WTC11 (cell line): ENCODE data around the gene NFIC. TPM values are rescaled to one million over a fixed set of nuclear protein-coding genes. Genes with fewer than 3 reads are reported as not detected.
A peak's percentile ranks its signal among the peaks of the same experiment; 100 is the strongest.

Source experiments
- ATAC-seq: fragments of 200-7000 bp; cut with Tn5 transposase; 2 replicates; pipeline ENCODE4 v1.10.0; 2021; ENCODE audit warnings: mild to moderate bottlenecking, moderate library complexity
- CTCF ChIA-PET: fragments of 300-600 bp; sonication (Branson Sonifier 250); formaldehyde crosslinking; loops from one replicate; lab custom pipeline; 2021; ENCODE audit warnings: antibody characterized with exemption; lab: Charles Lee
- POLR2A ChIA-PET: fragments of 350-600 bp; sonication (Branson Sonifier 250); formaldehyde crosslinking; loops from one replicate; lab custom pipeline; 2021; ENCODE audit warnings: antibody characterized with exemption; lab: Charles Lee
- DNase-seq: peaks from one replicate; pipeline ENCODE4 v3.0.0; 2021; ENCODE audit warnings: low spot score
- H3K27ac Mint-ChIP-seq: 2 replicates; pipeline ENCODE4 v1.8.0; 2021; ENCODE audit warnings: mixed read lengths
- H3K27me3 Mint-ChIP-seq: 2 replicates; pipeline ENCODE4 v1.8.0; 2021; ENCODE audit warnings: low read depth, mild to moderate bottlenecking, moderate library complexity, mixed read lengths
- H3K36me3 Mint-ChIP-seq: 2 replicates; pipeline ENCODE4 v1.8.0; 2021; ENCODE audit warnings: mixed read lengths
- H3K4me1 Mint-ChIP-seq: 2 replicates; pipeline ENCODE4 v1.8.0; 2022; ENCODE audit warnings: mixed read lengths
- H3K4me3 Mint-ChIP-seq: 2 replicates; pipeline ENCODE4 v1.8.0; 2021; ENCODE audit warnings: mild to moderate bottlenecking, moderate library complexity, mixed read lengths
- H3K9me3 Mint-ChIP-seq: 2 replicates; pipeline ENCODE4 v1.8.0; 2021; ENCODE audit warnings: mixed read lengths
- ATF1 ChIP-seq: sonication (generic); formaldehyde crosslinking; IDR thresholded peaks from 2 replicates; pipeline ENCODE4 v1.8.1; 2023; ENCODE audit warnings: mild to moderate bottlenecking, moderate library complexity, missing genetic modification reagents
- E2F5 ChIP-seq: sonication (generic); formaldehyde crosslinking; IDR thresholded peaks from 2 replicates; pipeline ENCODE4 v1.8.1; 2022; ENCODE audit warnings: mild to moderate bottlenecking, moderate library complexity, missing genetic modification reagents
- FOXJ3 ChIP-seq: sonication (generic); formaldehyde crosslinking; IDR thresholded peaks from 2 replicates; pipeline ENCODE4 v1.9.0; 2021; ENCODE audit warnings: missing genetic modification reagents, mild to moderate bottlenecking, borderline replicate concordance
- MAX ChIP-seq: sonication (generic); formaldehyde crosslinking; IDR thresholded peaks from 2 replicates; pipeline ENCODE4 v1.8.0; 2022; ENCODE audit warnings: mild to moderate bottlenecking, missing genetic modification reagents
- NR1H2 ChIP-seq: sonication (generic); formaldehyde crosslinking; IDR thresholded peaks from 2 replicates; pipeline ENCODE4 v1.9.0; 2021; ENCODE audit warnings: mild to moderate bottlenecking, moderate library complexity, missing genetic modification reagents
- ZMAT4 ChIP-seq: fragments of 250-450 bp; sonication (Bioruptor Pico); IDR thresholded peaks from 2 replicates; pipeline ENCODE4 v1.9.0; 2021; ENCODE audit warnings: mild to moderate bottlenecking
- ZNF121 ChIP-seq: sonication (generic); formaldehyde crosslinking; IDR thresholded peaks from 2 replicates; pipeline ENCODE4 v1.8.0; 2023; ENCODE audit warnings: missing genetic modification reagents
- ZNF263 ChIP-seq: sonication (generic); formaldehyde crosslinking; IDR thresholded peaks from 2 replicates; pipeline ENCODE4 v1.8.1; 2022; ENCODE audit warnings: low read depth, mild to moderate bottlenecking, moderate library complexity, missing genetic modification reagents
- ZNF396 ChIP-seq: fragments of 250-450 bp; sonication (Bioruptor Pico); IDR thresholded peaks from 2 replicates; pipeline ENCODE4 v1.8.0; 2021; ENCODE audit warnings: mild to moderate bottlenecking, moderate library complexity, borderline replicate concordance
- ZNF423 ChIP-seq: fragments of 250-450 bp; sonication (Bioruptor Pico); IDR thresholded peaks from 2 replicates; pipeline ENCODE4 v2.1.2; 2022; ENCODE audit warnings: mild to moderate bottlenecking, moderate library complexity
- ZSCAN18 ChIP-seq: fragments of 250-450 bp; sonication (Bioruptor Pico); IDR thresholded peaks from 2 replicates; pipeline ENCODE4 v2.1.2; 2022; ENCODE audit warnings: mild to moderate bottlenecking, moderate library complexity
- total RNA-seq: library from RNA; stranded (reverse); gene quantifications from 3 replicates; pipeline ENCODE4 v1.2.3, GENCODE V29; 2021

Gene NFIC
- total RNA-seq, 1 experiment from 2014 or later = 3.5 TPM

- no peak for TF ChIP-seq ZNF396
- no peak for TF ChIP-seq MAX (CRISPR knock-in tag)
These were observed 116.3 kb downstream of the NFIC start (continued) for GRCh38 chr19:3482507-3483225.

GRCh38 chr19:3483226-3483628 is 116.8 kb downstream of the NFIC start, which contains the start of gene SMIM44:
Gene SMIM44, minus strand, starts transcription at chr19:3483441. Its CDS starts 38 bp downstream, at chr19:3483403.
- no peak for ATAC-seq
- CTCF ChIA-PET = interaction anchor here (0.7 to 5.0 kb wide), 9 partner anchors 10 to 207 kb away, joined by 3 to 63 read pairs (median 3); no protein-coding TSS in a partner anchor

GRCh38 chr19:3491396-3492119 is 125.2 kb downstream of the NFIC start:
- H3K4me3 Mint-ChIP-seq = no peak overlapping the region
- DNase-seq (no peak), ATAC-seq (no peak)
- 0 out of 2 replicates have a peak, but pooled peaks cover 4% of the 10 kb centered on the region for H3K9me3 Mint-ChIP-seq
- POLR2A ChIA-PET = no interaction called here
- CTCF ChIA-PET = interaction anchor here (0.6 to 2.1 kb wide), 4 partner anchors 9 to 186 kb away, joined by 3 to 9 read pairs (median 3); no protein-coding TSS in a partner anchor
- no peaks in the 10 kb centered on the region for H3K27me3 Mint-ChIP-seq
- H3K36me3 Mint-ChIP-seq = peaks cover 17% of the 10 kb centered on the region
- TF ChIP-seq ZNF121 (CRISPR knock-in tag) = peak; percentile 60; the same call in 1 of the 2 replicates
- TF ChIP-seq E2F5 (CRISPR knock-in tag) = no peak
- no peaks in the 10 kb centered on the region for H3K4me1 Mint-ChIP-seq
- H3K27ac Mint-ChIP-seq = no peak overlapping the region

More at GRCh38 chr19:3483226-3483628, 116.8 kb downstream of the NFIC start, which contains the start of gene SMIM44:
- TF ChIP-seq ZNF263 (CRISPR knock-in tag) (no peak), FOXJ3 (CRISPR knock-in tag) (no peak), ATF1 (CRISPR knock-in tag) (no peak)
- POLR2A ChIA-PET = no interaction called here
- peaks cover 2% of the 10 kb centered on the region for H3K27me3 Mint-ChIP-seq
- no peak within 1 kb of the TSS for H3K27ac Mint-ChIP-seq
- no peaks in the 10 kb centered on the region for H3K36me3 Mint-ChIP-seq
- 0 out of 2 replicates have a peak, but pooled peaks cover 4% of the 10 kb centered on the region for H3K9me3 Mint-ChIP-seq
- peaks cover 17% of the 10 kb centered on the region for H3K4me1 Mint-ChIP-seq
- DNase-seq = no peak
- no peak within 1 kb of the TSS for H3K4me3 Mint-ChIP-seq

- DNase-seq (no peak), ATAC-seq (no peak)
- no peaks in the 10 kb centered on the region for H3K4me1 Mint-ChIP-seq
- H3K36me3 Mint-ChIP-seq = peaks cover 22% of the 10 kb centered on the region
- H3K4me3 Mint-ChIP-seq = no peak overlapping the region
- ChIA-PET POLR2A (no interaction called here), CTCF (interaction anchor here (1.4 kb wide), 1 partner anchor 11 kb away, joined by 3 read pairs; no protein-coding TSS in a partner anchor)
- TF ChIP-seq ZSCAN18 (CRISPR knock-in tag) (no peak), ZMAT4 (no peak), NR1H2 (CRISPR knock-in tag) (no peak), ZNF423 (CRISPR knock-in tag) (no peak)
- no peaks in the 10 kb centered on the region for H3K9me3 Mint-ChIP-seq
- H3K27ac Mint-ChIP-seq = no peak overlapping the region
- H3K27me3 Mint-ChIP-seq = no peaks in the 10 kb centered on the region
These were observed 125.9 kb downstream of the NFIC start for GRCh38 chr19:3492131-3492839.
